Mesothelial cell of epicardium (in vitro differentiated cells): ENCODE results near the gene KCNH1. TPM values are rescaled to one million over a fixed set of nuclear protein-coding genes. Genes with fewer than 3 reads are reported as not detected.
"Not testable (repeated sequence)": the region's sequence is repeated elsewhere in the genome, so short reads cannot be mapped to it uniquely, and the experiment has no call there.

ENCODE experiments used
- DNase-seq, 2 experiments: peaks; one replicate each; pipeline ENCODE4 v3.0.0; 2021; ENCODE audit warnings: low spot score in 2 of 2; ENCODE audit not compliant: unreplicated experiment in 2 of 2
- H3K27ac Mint-ChIP-seq: 2 replicates; pipeline ENCODE4 v1.8.0; 2021; ENCODE audit warnings: mixed read lengths
- H3K27me3 Mint-ChIP-seq: 2 replicates; pipeline ENCODE4 v1.8.0; 2021; ENCODE audit warnings: low read depth, mixed read lengths
- H3K36me3 Mint-ChIP-seq: 2 replicates; pipeline ENCODE4 v1.8.0; 2021; ENCODE audit warnings: mixed read lengths
- H3K4me1 Mint-ChIP-seq: 2 replicates; pipeline ENCODE4 v1.8.0; 2021; ENCODE audit warnings: mixed read lengths
- H3K4me3 Mint-ChIP-seq: 2 replicates; pipeline ENCODE4 v1.8.0; 2021; ENCODE audit warnings: mild to moderate bottlenecking, moderate library complexity, mixed read lengths
- H3K9me3 Mint-ChIP-seq: 2 replicates; pipeline ENCODE4 v1.8.0; 2021; ENCODE audit warnings: mixed read lengths
- CTCF ChIP-seq: fragments of 200-600 bp; sonication (generic); IDR thresholded peaks from one replicate; pipeline ENCODE4 v1.5.0; 2021; ENCODE audit warnings: antibody characterized with exemption; ENCODE audit not compliant: unreplicated experiment
- total RNA-seq: library from RNA; stranded (reverse); gene quantifications from 3 replicates; pipeline ENCODE4 v1.2.1, GENCODE V29; 2021

The KCNH1 gene
- total RNA-seq, 1 donor from 2014 or later, result 0.34 TPM

GRCh38 chr1:210662291-210663050 is 471.5 kb downstream of the KCNH1 start:
- no peak for DNase-seq
- peaks cover 40% of the 10 kb centered on the region for H3K27me3 Mint-ChIP-seq
- no peak overlapping the region for H3K4me3 Mint-ChIP-seq
- H3K36me3 Mint-ChIP-seq, result peaks cover 7% of the 10 kb centered on the region
- peaks cover 20% of the 10 kb centered on the region for H3K4me1 Mint-ChIP-seq
- peaks cover 21% of the 10 kb centered on the region for H3K9me3 Mint-ChIP-seq
- H3K27ac Mint-ChIP-seq, result no peak overlapping the region
- TF ChIP-seq CTCF, result no peak

GRCh38 chr1:210661520-210661919 is 472.4 kb downstream of the KCNH1 start:
- H3K4me3 Mint-ChIP-seq, H3K27ac Mint-ChIP-seq, H3K36me3 Mint-ChIP-seq, DNase-seq: not testable (repeated sequence)
- Mint-ChIP-seq H3K27me3 (peaks cover 40% of the 10 kb centered on the region), H3K9me3 (peaks cover 21% of the 10 kb centered on the region), H3K4me1 (peaks cover 20% of the 10 kb centered on the region)

- peaks cover 4% of the 10 kb centered on the region for H3K4me1 Mint-ChIP-seq
- H3K9me3 Mint-ChIP-seq, result peaks cover 25% of the 10 kb centered on the region
- H3K27me3 Mint-ChIP-seq, result peaks cover 48% of the 10 kb centered on the region
- no peak overlapping the region for H3K4me3 Mint-ChIP-seq
- peaks cover 7% of the 10 kb centered on the region for H3K36me3 Mint-ChIP-seq
- no peak overlapping the region for H3K27ac Mint-ChIP-seq
- TF ChIP-seq CTCF, result no peak
- DNase-seq, result no peak
Measured at GRCh38 chr1:210657806-210658205, 476.1 kb downstream of the KCNH1 start.

GRCh38 chr1:210655511-210655910 is 478.4 kb downstream of the KCNH1 start:
- peaks cover 42% of the 10 kb centered on the region for H3K27me3 Mint-ChIP-seq
- no peak overlapping the region for H3K4me3 Mint-ChIP-seq
- peaks cover 7% of the 10 kb centered on the region for H3K36me3 Mint-ChIP-seq
- no peak for DNase-seq
- H3K4me1 Mint-ChIP-seq, result no peaks in the 10 kb centered on the region
- TF ChIP-seq CTCF, result no peak
- peaks cover 24% of the 10 kb centered on the region for H3K9me3 Mint-ChIP-seq
- H3K27ac Mint-ChIP-seq, result no peak overlapping the region

- H3K27ac Mint-ChIP-seq, result no peak overlapping the region
- DNase-seq, result no peak
- H3K4me3 Mint-ChIP-seq, result no peak overlapping the region
- no peak for TF ChIP-seq CTCF
- peaks cover 15% of the 10 kb centered on the region for H3K9me3 Mint-ChIP-seq
- no peaks in the 10 kb centered on the region for H3K4me1 Mint-ChIP-seq
- peaks cover 32% of the 10 kb centered on the region for H3K27me3 Mint-ChIP-seq
- H3K36me3 Mint-ChIP-seq, result peaks cover 7% of the 10 kb centered on the region
Measured at GRCh38 chr1:210654176-210654981, 479.6 kb downstream of the KCNH1 start.

GRCh38 chr1:210653771-210654170 is 480.2 kb downstream of the KCNH1 start:
- Mint-ChIP-seq H3K36me3 (peaks cover 7% of the 10 kb centered on the region), H3K4me3 (no peak overlapping the region), H3K27ac (no peak overlapping the region), H3K27me3 (peaks cover 28% of the 10 kb centered on the region), H3K9me3 (peaks cover 13% of the 10 kb centered on the region), H3K4me1 (no peaks in the 10 kb centered on the region)
- no peak for DNase-seq
- TF ChIP-seq CTCF, result no peak
